HFFc6 (cell line): ENCODE data around the gene THSD7B. TPM values are rescaled to one million over a fixed set of nuclear protein-coding genes. Genes with fewer than 3 reads are reported as not detected.
A peak's percentile ranks its signal among the peaks of the same experiment; 100 is the strongest.

Experiments used
- DNase-seq: peaks from one replicate; pipeline ENCODE4 v3.0.0-alpha.2; 2018
- H3K27ac Mint-ChIP-seq: 2 replicates; pipeline ENCODE4 v1.8.0; 2020; ENCODE audit warnings: mild to moderate bottlenecking, mixed read lengths
- H3K27me3 Mint-ChIP-seq: 2 replicates; pipeline ENCODE4 v1.8.0; 2021; ENCODE audit warnings: mild to moderate bottlenecking, moderate library complexity, mixed read lengths; ENCODE audit not compliant: insufficient read depth
- H3K36me3 Mint-ChIP-seq: 2 replicates; pipeline ENCODE4 v1.8.0; 2021; ENCODE audit warnings: low read depth, mixed read lengths
- H3K4me1 Mint-ChIP-seq: 2 replicates; pipeline ENCODE4 v1.8.0; 2020; ENCODE audit warnings: low read depth, mixed read lengths
- H3K4me3 Mint-ChIP-seq: 2 replicates; pipeline ENCODE4 v1.8.0; 2020; ENCODE audit warnings: mild to moderate bottlenecking, moderate library complexity, mixed read lengths
- H3K9me3 Mint-ChIP-seq: 2 replicates; pipeline ENCODE4 v1.8.0; 2020; ENCODE audit warnings: mild to moderate bottlenecking, mixed read lengths
- CTCF ChIP-seq: fragments of 200-600 bp; sonication (generic); IDR thresholded peaks from 2 replicates; pipeline ENCODE4 v1.5.0; 2021; ENCODE audit warnings: antibody characterized with exemption, mild to moderate bottlenecking
- total RNA-seq, 6 experiments: library from RNA; stranded (reverse); fragmentation: NEBNext Ultra II Directional; extraction: Animal tissue kit (Norgen Biotek cat#: 25700); gene quantifications; 2 replicates in 1 of 6; 3 replicates in 5 of 6; pipeline ENCODE4 v1.2.3, GENCODE V29; 2021

THSD7B gene
- total RNA-seq, 6 experiments from 2014 or later, result 0.10 to 0.25 (median 0.22) TPM; not detected in 2

DNA sequence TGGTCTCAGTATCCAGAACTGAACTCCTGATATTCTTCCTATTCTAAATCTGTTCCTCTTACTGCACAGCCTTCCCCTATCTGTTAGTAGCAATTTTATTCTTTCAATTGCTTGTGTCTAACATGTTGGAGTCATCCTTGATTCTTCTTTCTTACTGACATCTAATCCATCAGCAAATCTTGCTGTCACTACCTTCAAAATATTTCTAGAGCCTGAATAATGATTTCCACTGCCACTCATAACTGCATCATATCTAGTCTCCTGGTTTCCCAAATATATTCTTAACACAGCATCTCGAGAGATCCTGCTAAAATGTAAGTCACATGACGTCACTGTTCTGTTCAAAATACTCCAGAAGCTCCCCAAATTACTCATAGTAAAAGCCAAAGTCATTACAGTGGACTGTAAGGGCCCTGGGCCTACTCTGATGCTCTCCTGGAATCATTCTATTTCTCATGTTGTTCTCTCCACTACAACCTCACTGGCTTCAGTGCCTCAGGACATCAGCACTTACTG lies 95.2 kb downstream of the THSD7B start:
- no peak overlapping the region for H3K27ac Mint-ChIP-seq
- TF ChIP-seq CTCF, result no peak
- peaks cover 6% of the 10 kb centered on the region for H3K36me3 Mint-ChIP-seq
- peaks cover 46% of the 10 kb centered on the region for H3K9me3 Mint-ChIP-seq
- H3K4me3 Mint-ChIP-seq, result no peak overlapping the region
- H3K27me3 Mint-ChIP-seq, result no peaks in the 10 kb centered on the region
- DNase-seq, result no peak
- H3K4me1 Mint-ChIP-seq, result no peaks in the 10 kb centered on the region

DNA sequence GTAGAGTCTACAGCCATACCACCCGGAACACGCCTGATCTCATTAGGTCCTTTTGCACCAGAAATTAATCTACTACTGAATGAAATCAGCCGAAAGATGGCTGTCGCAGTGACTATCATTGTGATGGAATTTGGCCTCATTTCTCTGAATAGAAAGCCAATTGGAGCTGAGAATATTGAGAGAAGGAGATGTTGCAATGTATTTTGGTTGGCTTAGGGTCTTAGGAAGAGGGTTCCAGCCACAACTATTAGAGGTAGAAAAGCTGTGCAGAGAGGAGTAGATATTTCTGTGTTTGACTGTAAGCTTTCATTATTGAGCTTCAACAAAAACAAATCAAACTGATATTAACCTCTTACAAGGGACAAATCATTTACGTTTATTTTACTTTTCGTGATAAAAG lies 98.1 kb downstream of the THSD7B start:
- Mint-ChIP-seq H3K9me3 (peaks cover 38% of the 10 kb centered on the region), H3K27ac (no peak overlapping the region), H3K4me3 (no peak overlapping the region), H3K27me3 (no peaks in the 10 kb centered on the region), H3K4me1 (no peaks in the 10 kb centered on the region), H3K36me3 (peaks cover 6% of the 10 kb centered on the region)
- no peak for TF ChIP-seq CTCF
- no peak for DNase-seq

DNA sequence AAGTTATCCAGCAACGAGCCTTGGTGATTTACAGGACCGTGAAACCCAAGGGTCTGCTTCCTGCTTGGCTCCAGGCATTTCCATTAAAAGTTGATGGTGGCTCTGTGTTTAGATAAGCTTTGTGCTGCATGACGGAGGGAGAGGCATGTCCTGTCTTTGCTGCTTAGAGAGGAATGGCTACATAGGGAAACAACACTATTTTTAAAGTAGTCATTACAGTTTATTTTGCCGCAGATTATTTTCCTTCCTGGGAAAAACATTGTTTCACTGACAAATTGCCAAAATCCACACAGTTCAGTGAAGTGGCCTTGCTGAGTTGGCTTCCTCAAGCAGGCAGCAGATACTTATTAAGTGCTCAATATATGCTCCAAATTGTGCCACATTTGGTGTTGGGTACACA lies 98.5 kb downstream of the THSD7B start:
- no peak overlapping the region for H3K4me3 Mint-ChIP-seq
- DNase-seq, result no peak
- no peak for TF ChIP-seq CTCF

DNA sequence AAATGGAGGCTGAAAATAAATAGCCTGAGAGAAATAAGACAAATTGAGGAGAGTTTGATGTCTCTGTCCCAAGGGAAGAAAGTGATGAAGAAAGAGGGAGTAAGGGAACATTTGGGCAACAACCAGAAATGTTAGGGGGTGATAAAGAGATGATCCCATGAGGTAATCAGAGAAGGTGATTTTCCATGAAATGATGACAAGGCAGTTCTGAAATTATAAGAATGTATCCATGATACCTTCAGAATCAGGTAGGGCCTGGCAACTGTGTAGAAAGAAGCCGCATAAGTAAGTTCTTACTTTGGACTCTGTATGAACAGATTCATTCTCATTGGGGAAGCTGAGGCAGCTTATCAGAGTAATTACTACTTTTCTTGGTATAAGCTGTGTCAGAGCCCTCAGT lies 106.1 kb downstream of the THSD7B start:
- DNase-seq, result no peak
- TF ChIP-seq CTCF, result no peak
- no peaks in the 10 kb centered on the region for H3K27me3 Mint-ChIP-seq
- no peaks in the 10 kb centered on the region for H3K36me3 Mint-ChIP-seq
- H3K9me3 Mint-ChIP-seq, result peaks cover 3% of the 10 kb centered on the region
- no peak overlapping the region for H3K4me3 Mint-ChIP-seq
- no peaks in the 10 kb centered on the region for H3K4me1 Mint-ChIP-seq
- H3K27ac Mint-ChIP-seq, result no peak overlapping the region

More for the DNA sequence above, 98.5 kb downstream of the THSD7B start:
- H3K4me1 Mint-ChIP-seq, result no peaks in the 10 kb centered on the region
- H3K9me3 Mint-ChIP-seq, result peaks cover 38% of the 10 kb centered on the region
- peaks cover 6% of the 10 kb centered on the region for H3K36me3 Mint-ChIP-seq
- no peak overlapping the region for H3K27ac Mint-ChIP-seq
- H3K27me3 Mint-ChIP-seq, result no peaks in the 10 kb centered on the region

DNA sequence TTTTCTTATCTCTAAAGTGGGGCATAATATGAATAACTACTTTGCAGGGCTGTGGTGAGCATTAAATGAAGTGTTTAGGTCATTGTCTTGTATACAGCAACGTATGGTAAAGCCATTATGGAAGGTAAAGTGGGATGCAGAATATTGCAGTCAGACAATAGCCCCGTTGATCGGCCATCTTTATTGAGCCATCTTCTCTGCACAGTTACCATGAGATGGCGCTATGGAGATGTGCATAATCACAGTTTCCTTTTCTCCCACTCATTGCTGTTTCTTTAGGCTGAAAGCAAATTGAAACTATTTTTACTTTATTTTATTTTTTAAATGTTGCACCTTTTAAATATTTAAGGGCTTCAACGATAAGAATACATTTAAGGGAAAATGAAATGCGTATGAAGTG lies 108.9 kb downstream of the THSD7B start:
- Mint-ChIP-seq H3K4me1 (no peaks in the 10 kb centered on the region), H3K36me3 (no peaks in the 10 kb centered on the region), H3K4me3 (no peak overlapping the region), H3K27ac (no peak overlapping the region), H3K27me3 (no peaks in the 10 kb centered on the region; the same call in 1 of the 2 replicates), H3K9me3 (peaks cover 11% of the 10 kb centered on the region)
- no peak for DNase-seq
- peak; percentile 60 for TF ChIP-seq CTCF

DNA sequence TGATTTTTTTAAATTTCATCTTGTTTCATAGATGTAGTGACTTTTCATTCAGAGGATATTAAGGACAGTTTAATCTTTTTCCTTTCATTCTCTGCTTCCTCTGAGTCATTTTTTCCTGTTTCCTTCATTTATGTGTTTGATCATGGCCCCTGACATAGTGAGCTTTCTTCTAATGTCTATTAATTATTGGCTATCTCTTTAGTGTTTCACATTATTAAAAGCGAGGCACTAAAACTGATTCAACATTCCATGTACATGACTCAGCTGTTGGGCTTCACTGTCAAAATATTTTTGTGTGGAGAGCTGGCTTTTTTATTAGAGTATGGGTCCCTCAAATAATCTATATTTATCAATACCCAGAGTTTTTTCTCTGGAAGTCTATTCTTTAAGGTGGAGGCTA lies 125.8 kb downstream of the THSD7B start:
- H3K36me3 Mint-ChIP-seq, result no peaks in the 10 kb centered on the region
- H3K4me3 Mint-ChIP-seq, result no peak overlapping the region
- H3K27ac Mint-ChIP-seq, result no peak overlapping the region
- no peak for TF ChIP-seq CTCF
- H3K27me3 Mint-ChIP-seq, result no peaks in the 10 kb centered on the region; the same call in 1 of the 2 replicates
- DNase-seq, result no peak
- H3K4me1 Mint-ChIP-seq, result no peaks in the 10 kb centered on the region
- peaks cover 23% of the 10 kb centered on the region for H3K9me3 Mint-ChIP-seq
